DMS53 (cell line): Measurements from ENCODE around the gene KRTAP4-11.
"Not testable (repeated sequence)": the region's sequence is repeated elsewhere in the genome, so short reads cannot be mapped to it uniquely, and the experiment has no call there.

Experiments used
- DNase-seq: peaks from one replicate; lab custom pipeline; 2025; lab: John Stamatoyannopoulos, UW

Gene KRTAP4-11

DNA sequence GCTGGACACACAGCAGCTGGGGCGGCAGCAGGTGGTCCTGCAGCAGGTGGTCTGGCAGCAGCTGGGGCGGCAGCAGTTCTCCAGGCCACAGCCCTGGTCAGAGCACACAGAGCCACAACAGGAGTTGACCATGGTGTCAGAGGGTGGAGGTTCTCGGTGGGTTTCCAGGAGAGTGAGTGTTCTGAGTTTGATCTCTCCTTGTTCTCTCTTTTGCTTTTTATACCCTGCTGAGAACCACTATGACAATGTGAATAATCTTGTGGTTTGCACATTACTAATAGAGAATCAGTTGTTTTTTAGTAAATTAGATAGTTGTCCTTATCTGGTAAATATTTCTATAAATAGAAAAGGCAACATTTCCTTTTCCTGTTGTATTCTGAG is 5.8 kb upstream of the KRTAP4-11 start, which contains the start of gene KRTAP4-12:
TSS of gene KRTAP4-12 (minus strand) at position 192 of the 381 bp plus-strand sequence. CDS start at position 132, 60 bp downstream.
- not testable (repeated sequence) for DNase-seq

DNA sequence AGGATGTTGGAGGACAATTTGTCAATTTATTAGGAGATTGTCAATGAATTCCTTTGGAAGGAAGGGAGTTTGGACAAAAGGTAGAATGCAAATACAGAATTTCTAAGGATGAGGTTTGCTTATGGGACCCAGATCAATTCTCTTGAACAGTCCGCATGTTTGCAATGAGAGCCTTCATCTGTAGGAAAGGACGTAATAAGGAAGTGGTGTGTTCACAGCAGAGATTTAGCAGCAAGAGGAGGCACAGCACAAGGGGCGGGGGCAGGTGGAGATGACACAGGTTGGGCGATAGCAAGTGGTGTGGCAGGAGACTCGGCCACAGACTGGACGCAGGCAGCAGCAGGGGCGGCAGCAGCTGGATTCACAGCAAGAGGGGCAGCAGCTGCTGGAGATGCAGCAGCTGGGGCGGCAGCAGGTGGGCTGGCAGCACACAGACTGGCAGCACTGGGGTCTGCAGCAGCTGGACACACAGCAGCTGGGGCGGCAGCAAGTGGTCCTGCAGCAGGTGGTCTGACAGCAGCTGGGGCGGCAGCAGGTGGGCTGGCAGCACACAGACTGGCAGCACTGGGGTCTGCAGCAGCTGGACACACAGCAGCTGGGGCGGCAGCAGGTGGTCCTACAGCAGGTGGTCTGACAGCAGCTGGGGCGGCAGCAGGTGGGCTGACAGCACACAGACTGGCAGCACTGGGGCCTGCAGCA is 5.3 kb upstream of the KRTAP4-11 start:
- DNase-seq = not testable (repeated sequence)

DNA sequence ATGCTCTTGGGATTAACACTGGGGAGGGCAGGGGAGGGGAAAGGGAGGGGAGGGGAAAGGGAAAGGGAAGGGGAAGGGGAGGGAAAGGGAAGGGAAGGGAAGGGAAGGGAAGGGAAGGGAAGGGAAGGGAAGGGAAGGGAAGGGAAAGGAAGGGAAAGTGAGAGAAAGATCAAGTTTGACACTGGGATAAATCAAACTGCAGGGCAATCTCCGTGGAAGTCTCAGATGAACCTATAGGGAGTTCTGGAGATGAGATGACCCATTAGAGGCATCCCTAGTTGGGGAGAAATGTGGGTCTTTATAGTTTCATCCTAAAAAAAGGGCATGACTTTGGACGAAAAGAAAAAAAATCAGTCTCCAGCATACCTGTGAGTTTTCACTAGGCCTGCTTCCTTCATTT is 3.6 kb upstream of the KRTAP4-11 start:
- DNase-seq = no peak

DNA sequence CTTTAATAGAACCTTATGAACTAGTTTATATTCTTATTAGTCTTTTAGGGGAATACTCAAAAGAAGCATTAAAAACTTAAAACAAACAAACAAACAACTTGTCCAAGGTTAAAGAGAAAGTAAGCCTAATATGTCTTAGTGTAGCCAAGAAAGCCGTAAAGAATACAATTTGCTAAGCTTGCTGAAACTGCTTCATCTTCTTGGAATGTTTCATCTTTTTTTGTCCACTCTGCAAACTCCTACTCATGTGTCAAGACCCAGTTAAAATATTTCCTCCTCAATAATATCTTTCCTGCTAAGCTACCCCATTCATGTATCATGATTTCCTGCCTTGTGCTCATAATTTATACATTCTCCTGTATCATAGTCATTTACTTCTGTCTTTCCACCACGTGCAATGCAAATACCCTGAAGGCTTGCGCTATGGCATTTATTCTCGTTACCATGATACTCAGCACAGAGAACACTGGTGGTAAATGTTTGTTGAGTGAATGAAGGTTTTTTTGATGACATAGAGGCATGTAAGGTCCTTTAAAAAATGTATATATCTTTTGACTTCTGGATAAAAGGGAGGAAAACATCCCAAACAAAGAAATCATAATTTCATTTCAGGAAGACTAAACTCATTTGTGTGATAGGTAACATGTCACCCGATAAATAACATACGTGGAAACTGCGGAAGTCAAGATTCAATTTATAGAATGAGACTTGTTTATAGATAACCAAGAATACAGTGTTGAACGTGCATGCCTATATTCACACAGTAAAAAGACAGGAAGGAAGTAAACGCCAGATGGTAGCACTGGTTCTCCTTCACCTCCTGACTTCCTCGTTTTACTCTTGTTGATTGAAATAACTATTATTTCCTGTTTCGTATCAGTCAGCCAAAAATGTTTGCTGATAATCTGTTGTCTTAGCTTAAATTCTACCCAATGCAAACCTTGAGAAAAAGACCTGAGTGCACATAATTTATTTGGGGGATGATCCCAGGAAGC is 1.8 kb upstream of the KRTAP4-11 start:
- DNase-seq = not testable (repeated sequence)

DNA sequence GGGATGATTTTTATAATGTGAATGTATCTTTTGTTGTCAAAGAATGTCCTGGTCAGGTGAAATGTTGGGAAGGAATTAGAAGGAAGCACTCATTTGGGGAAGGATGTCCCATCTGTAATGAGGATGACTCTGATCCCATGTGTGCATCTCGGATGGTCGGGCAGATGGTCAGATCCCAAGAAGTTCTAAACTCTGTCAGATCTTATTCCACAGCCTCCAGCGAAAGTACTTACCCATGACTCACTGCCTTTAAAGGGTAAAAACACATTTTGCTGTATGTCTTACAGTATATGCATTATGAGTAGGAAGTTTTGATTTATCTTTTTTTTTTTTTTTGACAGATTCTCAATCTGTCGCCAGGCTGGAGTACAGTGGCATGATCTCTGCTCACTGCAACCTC is 548 bp upstream of the KRTAP4-11 start:
- DNase-seq = no peak

DNA sequence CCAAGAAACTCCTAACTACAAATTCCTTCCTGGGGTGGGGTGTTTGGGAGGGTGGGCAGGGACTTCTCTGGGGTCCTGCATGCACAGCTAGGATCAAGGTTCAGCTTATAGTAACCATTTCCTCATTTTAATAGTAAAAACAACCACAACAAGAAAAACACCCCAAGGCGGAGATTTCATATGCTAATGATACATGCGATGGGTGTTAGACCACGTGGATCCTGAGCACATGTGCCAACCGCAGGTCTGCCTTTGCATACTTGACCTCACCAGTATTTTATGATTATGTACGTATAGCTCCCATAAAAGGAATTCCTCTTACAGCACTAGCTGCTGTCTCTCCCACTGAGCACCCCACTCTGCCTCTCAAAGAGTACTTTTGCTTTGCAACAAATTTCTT is 1.9 kb downstream of the KRTAP4-11 start:
- DNase-seq = no peak

DNA sequence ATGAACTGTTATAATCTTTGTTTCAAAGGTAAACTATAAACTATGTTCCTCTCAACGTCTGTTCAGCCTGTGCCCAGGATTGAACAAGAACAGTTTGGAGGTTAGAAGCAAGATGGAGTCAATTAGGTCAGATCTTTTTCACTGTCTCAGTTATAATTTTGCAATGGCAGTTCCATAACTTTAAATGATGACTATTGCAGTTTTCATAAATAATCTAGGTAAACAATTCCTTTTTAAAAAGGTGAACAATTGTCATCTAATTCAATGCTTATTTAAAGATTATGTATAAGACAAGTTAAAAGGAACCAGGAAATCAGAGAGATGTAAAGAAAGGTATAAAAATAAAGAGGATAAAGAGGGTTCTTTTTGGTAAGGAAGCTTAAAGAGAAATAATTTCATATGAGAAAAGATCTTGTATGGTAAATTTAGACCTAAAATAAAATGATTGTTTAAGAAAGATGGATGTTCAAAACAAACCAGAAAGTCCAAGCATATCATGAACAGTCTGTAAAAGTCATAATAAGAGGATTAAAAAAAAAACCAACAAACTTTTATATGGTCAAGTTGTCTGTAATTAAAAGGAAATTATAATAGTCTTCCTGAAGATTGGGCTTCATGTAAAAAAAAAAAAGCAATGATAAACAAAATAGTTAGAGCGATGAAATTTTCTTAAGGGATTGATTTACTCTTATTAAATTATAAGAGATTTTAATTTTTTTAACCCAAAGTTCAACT is 6.9 kb downstream of the KRTAP4-11 start:
- DNase-seq = no peak

DNA sequence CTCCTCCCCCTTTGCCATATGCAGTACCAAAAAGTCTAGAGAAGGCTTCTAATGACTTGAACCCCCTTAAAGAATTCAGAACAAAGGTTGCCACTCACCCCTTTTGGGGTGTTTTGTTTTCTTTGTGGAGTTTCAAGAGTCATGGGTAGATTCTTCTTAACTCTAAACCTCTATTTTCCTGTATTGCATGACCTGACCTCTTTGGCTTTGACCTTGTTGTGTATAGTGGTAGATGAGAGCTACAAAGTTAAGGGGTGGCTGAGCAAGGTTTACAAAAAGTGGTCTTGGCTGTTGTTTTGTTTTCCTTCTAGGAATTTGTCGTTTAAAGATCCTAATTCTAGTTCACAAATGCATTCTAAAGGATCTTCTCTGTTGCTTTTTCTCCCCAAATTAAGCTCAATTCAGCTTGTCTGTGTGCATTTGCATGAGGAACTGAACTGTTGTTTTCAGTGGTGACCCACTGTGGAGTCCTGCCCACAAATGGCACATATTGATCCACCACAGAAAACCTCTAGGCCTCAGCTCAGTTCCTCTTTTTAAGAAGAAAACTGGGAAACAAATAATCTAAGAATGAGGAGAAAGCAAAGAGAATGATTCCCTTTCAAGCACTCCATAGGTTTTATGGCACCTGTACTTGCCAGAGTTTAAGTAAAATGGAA is 9.3 kb downstream of the KRTAP4-11 start:
- DNase-seq = not testable (repeated sequence)

DNA sequence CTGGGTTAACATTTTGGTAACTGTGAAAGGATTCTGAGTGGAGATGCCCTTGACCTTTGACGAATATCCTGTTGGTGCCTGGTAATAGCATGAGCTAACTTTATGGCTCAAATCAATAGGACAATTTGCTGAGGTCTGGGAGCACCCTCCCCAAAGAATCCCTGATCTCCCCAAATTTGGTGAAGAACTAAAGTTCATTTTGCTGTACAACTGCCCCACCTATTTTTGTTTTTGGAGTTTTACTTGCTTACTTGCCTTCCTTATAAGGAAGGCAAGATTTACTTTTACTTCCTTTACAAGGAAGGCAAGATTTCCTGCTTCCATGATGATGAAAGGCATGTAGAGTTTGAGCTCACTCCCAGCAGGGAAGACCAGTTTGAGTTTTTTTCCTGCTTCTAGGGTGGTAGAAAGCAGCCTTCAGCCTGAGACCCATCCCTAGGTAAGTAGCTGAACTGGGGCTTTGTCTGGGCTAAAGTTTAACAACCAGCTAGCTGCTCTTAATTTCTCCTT is 10.2 kb downstream of the KRTAP4-11 start:
- DNase-seq = no peak

DNA sequence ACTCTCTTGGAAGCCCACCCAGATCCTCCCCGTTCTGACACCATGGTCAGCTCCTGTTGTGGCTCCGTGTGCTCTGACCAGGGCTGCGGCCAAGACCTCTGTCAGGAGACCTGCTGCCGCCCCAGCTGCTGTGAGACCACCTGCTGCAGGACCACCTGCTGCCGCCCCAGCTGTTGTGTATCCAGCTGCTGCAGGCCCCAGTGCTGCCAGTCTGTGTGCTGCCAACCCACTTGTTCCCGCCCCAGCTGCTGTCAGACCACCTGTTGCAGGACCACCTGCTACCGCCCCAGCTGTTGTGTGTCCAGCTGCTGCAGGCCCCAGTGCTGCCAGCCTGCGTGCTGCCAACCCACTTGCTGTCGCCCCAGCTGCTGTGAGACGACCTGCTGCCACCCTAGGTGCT is 12.8 kb downstream of the KRTAP4-11 start, which contains the start of gene KRTAP4-9:
TSS of gene KRTAP4-9 (plus strand) at position 43 of the 400 bp plus-strand sequence. CDS start at position 43, 0 bp downstream.
- DNase-seq = not testable (repeated sequence)

DNA sequence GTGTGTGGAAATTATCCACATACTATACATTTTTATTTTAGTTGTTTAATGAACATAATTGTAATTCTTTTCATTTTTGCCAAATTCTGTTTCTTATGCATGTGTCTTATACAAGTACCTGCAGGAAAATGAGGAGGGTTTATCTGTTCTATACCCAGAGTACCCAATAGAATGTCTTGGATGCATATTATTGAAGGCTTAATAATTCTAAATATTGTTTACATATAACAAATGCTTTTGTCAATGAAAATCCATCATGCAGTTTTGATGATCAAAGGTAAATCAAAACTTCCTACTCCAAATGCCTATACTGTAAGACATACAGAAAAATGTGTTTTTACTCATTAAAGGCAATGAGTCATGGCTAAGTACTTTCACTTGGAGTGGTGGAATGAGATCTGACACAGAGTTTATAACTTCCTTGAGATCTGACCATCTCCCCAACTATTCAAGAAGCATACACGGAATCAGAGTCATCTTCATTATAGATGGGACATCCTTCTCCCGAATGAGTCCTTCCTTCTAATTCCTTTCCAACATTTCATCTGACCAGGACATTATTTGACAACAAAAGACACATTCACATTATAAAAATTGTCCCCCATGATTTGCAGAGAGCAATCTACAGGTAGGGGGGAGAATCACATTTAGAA is 13.7 kb downstream of the KRTAP4-11 start:
- not testable (repeated sequence) for DNase-seq

DNA sequence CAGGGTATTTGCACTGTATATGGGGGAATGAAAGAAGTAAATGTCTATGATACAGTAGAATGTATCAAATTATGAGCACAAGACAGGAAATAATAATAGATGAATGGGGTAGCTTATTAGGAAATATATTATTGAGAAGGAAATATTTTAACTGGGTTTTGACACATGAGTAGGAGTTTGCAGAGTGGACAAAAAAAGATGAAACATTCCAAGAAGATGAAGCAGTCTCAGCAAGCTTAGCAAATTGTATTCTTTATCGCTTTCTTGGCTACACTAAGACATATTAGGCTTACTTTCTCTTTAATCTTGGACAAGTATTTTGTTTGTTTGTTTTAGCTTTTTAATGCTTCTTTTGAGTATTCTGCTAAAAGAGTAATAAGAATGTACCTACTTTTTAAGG is 14.3 kb downstream of the KRTAP4-11 start:
- DNase-seq = no peak

DNA sequence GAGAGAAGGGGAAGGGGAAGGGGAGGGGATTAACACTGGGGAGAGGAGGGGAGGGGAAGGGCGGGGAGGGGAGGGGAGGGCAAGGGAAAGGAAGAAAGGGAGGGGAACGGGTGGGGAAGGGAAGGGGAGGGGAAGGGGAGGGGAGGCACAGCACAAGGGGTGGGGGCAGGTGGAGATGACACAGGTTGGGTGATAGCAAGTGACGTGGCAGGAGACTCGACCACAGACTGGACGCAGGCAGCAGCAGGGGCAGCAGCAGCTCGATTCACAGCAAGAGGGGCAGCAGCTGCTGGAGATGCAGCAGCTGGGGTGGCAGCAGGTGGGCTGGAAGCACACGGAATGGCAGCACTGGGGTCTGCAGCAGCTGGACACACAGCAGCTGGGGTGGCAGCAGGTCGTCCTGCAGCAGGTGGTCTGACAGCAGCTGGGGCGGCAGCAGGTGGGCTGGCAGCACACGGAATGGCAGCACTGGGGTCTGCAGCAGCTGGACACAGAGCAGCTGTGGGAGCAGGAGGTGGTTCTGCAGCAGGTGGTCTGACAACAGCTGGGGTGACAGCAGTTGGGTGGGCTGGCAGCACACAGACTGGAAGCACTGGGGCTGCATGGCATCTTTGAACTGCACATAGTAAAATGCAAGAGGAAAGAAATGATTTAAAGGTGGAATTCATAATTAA is 16.4 kb downstream of the KRTAP4-11 start, which contains the start of gene KRTAP4-16:
TSS of gene KRTAP4-16 (minus strand) at position 624 of the 674 bp plus-strand sequence. CDS start at position 624, 0 bp downstream.
- no peak for DNase-seq

DNA sequence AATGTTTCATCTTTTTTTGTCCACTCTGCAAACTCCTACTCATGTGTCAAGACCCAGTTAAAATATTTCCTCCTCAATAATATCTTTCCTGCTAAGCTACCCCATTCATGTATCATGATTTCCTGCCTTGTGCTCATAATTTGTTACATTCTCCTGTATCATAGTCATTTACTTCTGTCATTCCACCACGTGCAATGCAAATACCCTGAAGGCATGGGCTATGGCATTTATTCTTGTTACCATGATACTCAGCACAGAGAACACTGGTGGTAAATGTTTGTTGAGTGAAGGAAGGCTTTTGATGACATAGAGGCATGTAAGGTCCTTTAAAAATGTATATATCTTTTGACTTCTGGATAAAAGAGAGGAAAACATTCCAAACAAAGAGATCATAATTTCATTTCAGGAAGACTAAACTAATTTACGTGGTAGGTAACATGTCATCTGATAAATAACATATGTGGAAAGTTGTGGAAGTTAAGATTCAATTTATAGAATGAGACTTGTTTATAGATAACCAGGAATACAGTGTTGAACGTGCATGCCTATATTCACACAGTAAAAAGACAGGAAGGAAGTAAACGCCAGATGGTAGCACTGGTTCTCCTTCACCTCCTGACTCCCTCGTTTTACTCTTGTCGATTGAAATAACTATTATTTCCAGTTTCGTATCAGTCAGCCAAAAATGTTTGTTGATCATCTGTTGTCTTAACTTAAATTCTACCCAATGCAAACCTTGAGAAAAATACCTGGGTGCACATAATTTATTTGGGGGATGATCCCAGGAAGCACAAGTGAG is 18.3 kb downstream of the KRTAP4-11 start:
- not testable (repeated sequence) for DNase-seq

DNA sequence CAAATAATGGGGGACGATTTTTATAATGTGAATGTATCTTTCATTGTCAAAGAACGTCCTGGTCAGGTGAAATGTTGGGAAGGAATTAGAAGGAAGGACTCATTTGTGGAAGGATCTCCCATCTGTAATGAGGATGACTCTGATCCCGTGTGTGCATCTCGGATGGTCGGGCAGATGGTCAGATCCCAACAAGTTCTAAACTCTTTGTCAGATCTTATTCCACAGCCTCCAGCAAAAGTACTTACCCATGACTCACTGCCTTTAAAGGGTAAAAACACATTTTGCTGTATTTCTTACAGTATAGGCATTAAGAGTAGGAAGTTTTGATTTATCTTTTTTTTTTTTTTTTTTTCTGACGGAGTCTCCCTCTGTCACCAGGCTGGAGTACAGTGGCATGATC is 19.7 kb downstream of the KRTAP4-11 start:
- no peak for DNase-seq

DNA sequence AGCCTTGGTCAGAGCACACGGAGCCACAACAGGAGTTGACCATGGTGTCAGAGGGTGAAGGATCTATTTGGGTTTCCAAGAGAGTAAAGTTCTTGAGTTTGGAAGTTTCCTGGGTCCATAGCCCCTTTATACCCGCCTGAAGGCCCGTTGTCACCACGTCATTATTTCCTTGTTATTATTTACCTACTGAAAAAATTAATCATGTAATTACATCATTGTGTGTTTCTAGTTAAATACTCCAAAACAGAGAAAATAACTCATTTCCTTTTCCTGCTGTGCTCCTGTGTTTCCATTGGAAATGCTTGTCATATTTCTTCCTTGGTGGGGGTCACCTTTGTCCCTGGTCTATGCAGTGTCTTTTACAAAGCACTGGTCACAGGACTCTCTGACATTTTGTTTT is 20.1 kb downstream of the KRTAP4-11 start, which contains the start of gene KRTAP4-8:
TSS of gene KRTAP4-8 (minus strand) at position 101 of the 400 bp plus-strand sequence. CDS start at position 43, 58 bp downstream.
- DNase-seq = no peak

DNA sequence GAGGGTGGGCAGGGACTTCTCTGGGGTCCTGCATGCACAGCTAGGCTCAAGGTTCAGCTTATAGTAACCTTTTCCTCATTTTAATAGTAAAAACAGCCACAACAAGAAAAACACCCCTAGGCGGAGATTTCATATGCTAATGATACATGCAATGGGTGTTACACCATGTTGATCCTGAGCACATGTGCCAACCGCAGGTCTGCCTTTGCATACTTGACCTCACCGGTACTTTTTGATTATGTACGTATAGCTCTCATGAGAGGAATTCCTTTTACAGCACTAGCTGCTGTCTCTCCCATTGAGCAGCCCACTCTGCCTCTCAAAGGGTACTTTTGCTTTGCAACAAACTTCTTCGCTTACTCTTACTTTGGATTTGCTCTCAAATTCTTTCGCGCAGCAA is 22.1 kb downstream of the KRTAP4-11 start:
- no peak for DNase-seq

DNA sequence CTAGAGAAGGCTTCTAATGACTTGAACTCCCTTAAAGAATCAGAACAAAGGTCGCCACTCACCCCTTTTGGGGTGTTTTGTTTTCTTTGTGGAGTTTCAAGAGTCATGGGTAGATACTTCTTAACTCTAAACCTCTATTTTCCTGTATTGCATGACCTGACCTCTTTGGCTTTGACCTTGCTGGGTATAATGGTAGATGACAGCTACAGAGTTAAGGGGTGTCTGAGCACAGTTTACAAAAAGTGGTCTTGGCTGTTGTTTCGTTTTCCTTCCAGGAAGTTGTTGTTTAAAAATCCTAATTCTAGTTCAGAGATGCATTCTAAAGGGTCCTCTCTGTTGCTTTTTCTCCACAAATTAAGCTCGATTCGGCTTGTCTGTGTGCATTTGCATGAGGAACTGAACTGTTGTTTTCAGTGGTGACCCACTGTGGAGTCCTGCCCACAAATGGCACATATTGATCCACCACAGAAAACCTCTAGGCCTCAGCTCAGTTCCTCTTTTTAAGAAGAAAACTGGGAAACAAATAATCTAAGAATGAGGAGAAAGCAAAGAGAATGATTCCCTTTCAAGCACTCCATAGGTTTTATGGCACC is 29.3 kb downstream of the KRTAP4-11 start:
- DNase-seq = not testable (repeated sequence)
